Measurements from ENCODE around the gene KIF3A.

GRCh38 chr5:132734687-132735086, 2.7 kb downstream of the KIF3A start:
- TF ChIP-seq CTCF (IDR thresholded peaks at IDR 0.05) (no peak), POLR2A (IDR thresholded peaks at IDR 0.05) (no peak), POLR2AphosphoS5 (IDR thresholded peaks at IDR 0.05) (no peak), EP300 (IDR thresholded peaks at IDR 0.05) (no peak)
